Heart right ventricle (tissue), 16 donors: ENCODE results near the gene WDR55. TPM values are rescaled to one million over a fixed set of nuclear protein-coding genes. Genes with fewer than 3 reads are reported as not detected.

Experiments used
- ATAC-seq, 8 donors: fragments of 200-7000 bp; cut with Tn5 transposase; one replicate each; pipeline ENCODE4 v1.9.1; 2020; ENCODE audit warnings: mild to moderate bottlenecking in 8 of 8, moderate library complexity in 8 of 8, moderate number of reproducible peaks in 1 of 8
- DNase-seq, 2 donors: peaks; one replicate each; pipeline ENCODE4 v3.0.0-alpha.2; 2020
- H3K27ac ChIP-seq, 10 donors: fragments of 200-600 bp; sonication (generic) in 2 of 10; one replicate each; pipeline versions ENCODE4 v1.5.0 to v1.8.0; 2020 to 2022; ENCODE audit warnings: mild to moderate bottlenecking in 3 of 10
- H3K27me3 ChIP-seq, 7 donors: fragments of 200-600 bp; one replicate each; pipeline ENCODE4 v1.8.0; 2021 to 2022; ENCODE audit warnings: mild to moderate bottlenecking in 2 of 7
- H3K36me3 ChIP-seq, 9 donors: fragments of 200-600 bp; sonication (generic) in 1 of 9; one replicate each; pipeline versions ENCODE4 v1.5.0 to v1.8.0; 2020 to 2022; ENCODE audit warnings: mild to moderate bottlenecking in 2 of 9
- H3K4me1 ChIP-seq, 9 donors: fragments of 200-600 bp; sonication (generic) in 1 of 9; one replicate each; pipeline versions ENCODE4 v1.5.0 to v1.8.0; 2020 to 2022; ENCODE audit warnings: mild to moderate bottlenecking in 4 of 9
- H3K4me3 ChIP-seq, 10 donors: fragments of 200-600 bp; sonication (generic) in 2 of 10; one replicate each; pipeline versions ENCODE4 v1.5.0 to v1.8.0; 2020 to 2022; ENCODE audit warnings: mild to moderate bottlenecking in 7 of 10, moderate library complexity in 2 of 10
- H3K9me3 ChIP-seq, 11 donors: fragments of 200-600 bp in 10 of 11; sonication (generic) in 2 of 11; one replicate each; pipeline versions ENCODE4 v1.5.0 to v1.8.0; 2013 to 2022; ENCODE audit warnings: mild to moderate bottlenecking in 2 of 11, control low read depth in 1 of 11, moderate library complexity in 1 of 11
- CTCF ChIP-seq, 9 donors: fragments of 200-600 bp; sonication (generic) in 2 of 9; IDR thresholded peaks; one replicate each; pipeline versions ENCODE4 v1.5.0 to v1.8.0; 2021 to 2022; ENCODE audit warnings: antibody characterized with exemption in 9 of 9, mild to moderate bottlenecking in 5 of 9, moderate library complexity in 1 of 9
- WGBS, 2 donors: extraction: QIAGEN DNeasy Blood & Tissue Kit; methylation state at CpG; one replicate each; pipeline ENCODE4 v1.1.7; 2013; ENCODE audit warnings: inconsistent platforms in 1 of 2; 5-methylcytosine and 5-hydroxymethylcytosine counted together
- intact Hi-C, 10 donors: fragments of 100-400 bp; cut with DNase I; formaldehyde crosslinking; loops; one replicate each; pipeline versions ENCODE4 v1.11.1 to v1.14.2; 2022
- polyA plus RNA-seq, 2 donors: library from polyadenylated mRNA; stranded (reverse); fragments of 200-250 nt; gene quantifications; one replicate each; pipeline ENCODE4 v1.2.3, GENCODE V29; 2013
- total RNA-seq, 10 donors: library from RNA; stranded (reverse); fragmentation: NEBNext Ultra II Directional in 3 of 10; extraction: Animal tissue kit (Norgen Biotek cat#: 25700) in 3 of 10; gene quantifications; one replicate each; pipeline versions ENCODE4 v1.2.1 to v1.2.4, GENCODE V29; 2021 to 2023
- donor health status: Arrhythmogenic right ventricular cardiomyopathy.
- donor health status: ischemic (EF 13 %, LVEDD 7.1; RV severe dilation, severe dysfunction).
- donor health status: healthy with polysubstance abuse.
- donor health status: DM: no; HTN: yes; CAD: no.
- donor health status: DM: no; HTN: no; CAD: no.
- donor health status: ischemic (EF 25% LVEDD 6.9; RV normal size, moderate dysfunction).
- donor health status: ischemic (EF 25% LVEDD 5.7; RV mildly dilated, moderate dysfunction).
- donor health status: healthy.
- donor health status: DM: yes; HTN: yes; CAD: no.
- donor health status: Ischemic cardiomyopathy.
- donor health status: ischemic (EF 35%, LVEDD 5.7; RV mildly dilated, moderate dysfunction).
- donor health status: nonischemic (EF 11% LVEDD 7.7; RV severe dilation, severe dysfunction).
- donor health status: DM: yes; HTN: yes; CAD: no.
- donor health status: PGD.
- donor health status: ischemic (EF 29% LVEDD 5.4; RV normal size, mild dysfunction).
- donor health status: nonischemic (EF 23%, LVEDD 6.1; RV moderate dilation, normal function).

Gene WDR55
- total and polyA plus RNA-seq, 12 donors: 10.5 to 15.7 (median 12.2) TPM

- Histone ChIP-seq H3K4me3 (no peak overlapping the region), H3K27ac (peak overlapping the region in 1 of 10 donors; percentile 13), H3K9me3 (no peaks in the 10 kb centered on the region), H3K27me3 (no peaks in the 10 kb centered on the region), H3K4me1 (peaks cover 0 to 44% (median 29%) of the 10 kb centered on the region in 9 donors), H3K36me3 (peaks cover 4 to 70% (median 51%) of the 10 kb centered on the region in 9 donors)
- ATAC-seq: no peak
- WGBS, 2 donors: 45 to 53% methylated on average over 5 of the region's 5 CpGs
- no peak for TF ChIP-seq CTCF (IDR thresholded peaks at IDR 0.05)
- no peak for DNase-seq
- intact Hi-C loops: loop anchor here in 2 of 10 donors (5.0 to 10.0 kb wide), 2 partner anchors 47 to 289 kb away; partner anchors contain the start of genes ANKHD1 (in 1 of the 2), IK (in 1 of the 2) and NDUFA2 (in 1 of the 2)
These were observed 29.6 kb downstream of the WDR55 start for GRCh38 chr5:140694276-140694675.

GRCh38 chr5:140696891-140697492 is 32.3 kb downstream of the WDR55 start:
- peaks cover 3 to 49% (median 31%) of the 10 kb centered on the region in 9 donors for H3K4me1 ChIP-seq
- H3K9me3 ChIP-seq: no peaks in the 10 kb centered on the region
- H3K36me3 ChIP-seq: peaks cover 4 to 78% (median 55%) of the 10 kb centered on the region in 9 donors
- no peak overlapping the region for H3K27ac ChIP-seq
- H3K4me3 ChIP-seq: no peak overlapping the region
- WGBS, 2 donors: 80 to 84% methylated on average over 4 of the region's 4 CpGs
- TF ChIP-seq CTCF (IDR thresholded peaks at IDR 0.05): no peak
- DNase-seq (no peak), ATAC-seq (no peak)
- H3K27me3 ChIP-seq: no peaks in the 10 kb centered on the region
- intact Hi-C loops: loop anchor here in 1 of 10 donors (10.0 kb wide), 1 partner anchor 292 kb away; the partner anchor contains the start of gene ANKHD1

- intact Hi-C loops: loop anchor here in 1 of 10 donors (10.0 kb wide), 1 partner anchor 296 kb away; the partner anchor contains the start of gene ANKHD1
- peak; percentile 96 to 99 (median 99) for ATAC-seq
These were observed 35.8 kb downstream of the WDR55 start, which contains the start of gene ZMAT2 for GRCh38 chr5:140700177-140701144. Gene ZMAT2 (plus strand): TSS chr5:140700447. CDS start chr5:140700461, 14 bp downstream.

More at GRCh38 chr5:140700177-140701144, 35.8 kb downstream of the WDR55 start, which contains the start of gene ZMAT2:
- peak within 1 kb of the TSS in 9 of 10 donors; percentile 51 to 84 (median 67) for H3K27ac ChIP-seq
- no peak for TF ChIP-seq CTCF (IDR thresholded peaks at IDR 0.05)
- peak within 1 kb of the TSS; percentile 67 to 95 (median 77) for H3K4me3 ChIP-seq
- H3K4me1 ChIP-seq: peaks cover 3 to 22% (median 17%) of the 10 kb centered on the region in 9 donors
- no peaks in the 10 kb centered on the region for H3K27me3 ChIP-seq
- DNase-seq: peak; percentile 90 to 96
- peaks cover 10 to 90% (median 67%) of the 10 kb centered on the region in 9 donors for H3K36me3 ChIP-seq
- no peaks in the 10 kb centered on the region for H3K9me3 ChIP-seq
- 1 to 2% methylated on average over 44 of the region's 44 CpGs for WGBS, 2 donors
